Cardiac muscle cell (in vitro differentiated cells and primary cell): Measurements from ENCODE around the gene KRTAP16-1. TPM values are rescaled to one million over a fixed set of nuclear protein-coding genes. Genes with fewer than 3 reads are reported as not detected.

Experiments used
- DNase-seq, 2 donors: peaks; one replicate each; pipeline versions ENCODE4 v3.0.0 to v3.0.0-alpha.2; 2010 to 2017; ENCODE audit warnings: low read depth in 1 of 2, low spot score in 1 of 2
- H3K27ac ChIP-seq: fragments of 200-600 bp; sonication (generic); 2 replicates; pipeline ENCODE4 v1.5.1; 2016
- H3K27me3 ChIP-seq: fragments of 200-600 bp; sonication (generic); 2 replicates; pipeline ENCODE4 v1.6.0; 2016; ENCODE audit warnings: control low read depth
- H3K36me3 ChIP-seq: fragments of 200-600 bp; sonication (generic); 2 replicates; pipeline ENCODE4 v1.5.1; 2016; ENCODE audit warnings: control low read depth
- H3K4me1 ChIP-seq: fragments of 200-600 bp; sonication (generic); 2 replicates; pipeline ENCODE4 v1.8.1; 2017; ENCODE audit warnings: low read depth, mild to moderate bottlenecking, mixed run types
- H3K4me3 ChIP-seq: fragments of 200-600 bp; sonication (generic); 2 replicates; pipeline ENCODE4 v1.5.1; 2016; ENCODE audit warnings: mild to moderate bottlenecking
- H3K9me3 ChIP-seq: fragments of 200-600 bp; sonication (generic); 2 replicates; pipeline ENCODE4 v1.5.1; 2017; ENCODE audit warnings: low read depth, mild to moderate bottlenecking, control low read depth
- polyA plus RNA-seq: library from polyadenylated mRNA; unstranded; fragments of >200 nt; fragmentation: Nextera tagmentation; extraction: Ambion mirVana; gene quantifications from 2 replicates; pipeline ENCODE4 v1.2.1, GENCODE V29; 2016
- total RNA-seq: library from RNA; depleted of rRNA; stranded (reverse); fragments of >200 nt; gene quantifications from 2 replicates; pipeline ENCODE4 v1.2.3, GENCODE V29; 2016
- TF ChIP-seq, protein P1 (sequence below): IDR thresholded peaks from 2 replicates; pipeline ENCODE4 v1.5.1; 2012; ENCODE audit warnings: low read depth, mild to moderate bottlenecking, low read length

The KRTAP16-1 gene
- total and polyA plus RNA-seq, 2 experiments from 2014 or later: not detected

DNA sequence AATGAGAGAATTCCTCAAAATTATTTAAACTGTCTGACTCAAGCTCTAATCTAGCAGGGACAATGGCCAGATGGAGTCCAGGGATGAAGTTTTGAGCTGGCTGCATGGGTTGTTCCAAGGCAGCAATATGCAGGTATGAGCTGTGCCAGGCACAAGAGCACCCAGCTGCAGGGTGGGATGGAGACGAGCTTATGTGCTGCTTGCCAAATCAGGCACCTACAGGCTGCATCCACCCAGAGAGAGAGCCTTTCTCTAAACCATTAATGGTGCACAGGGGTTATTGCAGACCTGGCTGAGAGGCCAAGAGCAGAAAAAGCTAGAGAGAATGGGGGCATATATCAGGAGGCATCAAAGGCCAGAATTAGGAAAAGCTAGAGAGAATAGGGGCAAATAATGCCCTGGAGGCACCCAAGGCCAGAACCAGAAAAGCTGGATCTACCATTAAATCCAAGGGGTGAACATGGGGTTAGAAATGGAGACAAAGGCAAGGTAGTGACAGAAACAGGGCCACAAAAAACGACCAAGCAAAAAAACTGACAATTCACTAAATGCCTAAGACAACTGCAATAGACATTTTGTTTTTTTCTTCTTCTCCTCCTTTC, 30.6 kb upstream of the KRTAP16-1 start:
- Histone ChIP-seq H3K9me3 (no peaks in the 10 kb centered on the region), H3K27ac (no peak overlapping the region), H3K4me1 (no peaks in the 10 kb centered on the region), H3K36me3 (no peaks in the 10 kb centered on the region), H3K27me3 (no peaks in the 10 kb centered on the region), H3K4me3 (no peak overlapping the region)
- no peak for DNase-seq
- TF ChIP-seq, protein P1, sequence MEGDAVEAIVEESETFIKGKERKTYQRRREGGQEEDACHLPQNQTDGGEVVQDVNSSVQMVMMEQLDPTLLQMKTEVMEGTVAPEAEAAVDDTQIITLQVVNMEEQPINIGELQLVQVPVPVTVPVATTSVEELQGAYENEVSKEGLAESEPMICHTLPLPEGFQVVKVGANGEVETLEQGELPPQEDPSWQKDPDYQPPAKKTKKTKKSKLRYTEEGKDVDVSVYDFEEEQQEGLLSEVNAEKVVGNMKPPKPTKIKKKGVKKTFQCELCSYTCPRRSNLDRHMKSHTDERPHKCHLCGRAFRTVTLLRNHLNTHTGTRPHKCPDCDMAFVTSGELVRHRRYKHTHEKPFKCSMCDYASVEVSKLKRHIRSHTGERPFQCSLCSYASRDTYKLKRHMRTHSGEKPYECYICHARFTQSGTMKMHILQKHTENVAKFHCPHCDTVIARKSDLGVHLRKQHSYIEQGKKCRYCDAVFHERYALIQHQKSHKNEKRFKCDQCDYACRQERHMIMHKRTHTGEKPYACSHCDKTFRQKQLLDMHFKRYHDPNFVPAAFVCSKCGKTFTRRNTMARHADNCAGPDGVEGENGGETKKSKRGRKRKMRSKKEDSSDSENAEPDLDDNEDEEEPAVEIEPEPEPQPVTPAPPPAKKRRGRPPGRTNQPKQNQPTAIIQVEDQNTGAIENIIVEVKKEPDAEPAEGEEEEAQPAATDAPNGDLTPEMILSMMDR: no peak

DNA sequence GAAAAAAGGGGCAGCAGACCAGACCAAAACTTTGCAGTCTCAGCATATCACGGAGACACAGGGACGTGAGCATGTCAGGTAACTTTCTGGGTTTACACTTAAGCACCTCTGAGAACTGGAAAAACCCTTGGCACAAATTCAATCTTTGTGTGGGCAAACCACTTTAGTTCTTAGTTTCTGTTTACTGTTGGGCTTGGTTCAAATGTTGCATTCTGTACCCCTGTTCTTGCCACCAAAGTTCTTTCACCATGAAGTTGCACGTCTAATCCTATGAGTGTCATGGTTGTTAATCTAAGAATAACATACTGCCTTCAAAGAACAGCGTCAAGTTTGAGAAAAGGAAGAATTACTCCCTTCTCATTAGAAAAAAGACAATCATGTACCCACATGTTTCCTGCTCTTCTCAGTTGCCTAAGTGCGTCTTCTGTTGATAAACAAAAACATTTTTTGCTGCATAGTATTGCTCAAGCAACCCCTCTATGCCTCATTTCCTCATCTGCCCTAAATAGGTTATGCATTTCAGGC, 29.9 kb upstream of the KRTAP16-1 start:
- no peaks in the 10 kb centered on the region for H3K36me3 ChIP-seq
- no peaks in the 10 kb centered on the region for H3K4me1 ChIP-seq
- H3K27ac ChIP-seq: no peak overlapping the region
- DNase-seq: no peak
- TF ChIP-seq, protein P1: no peak
- no peaks in the 10 kb centered on the region for H3K9me3 ChIP-seq
- H3K4me3 ChIP-seq: no peak overlapping the region
- no peaks in the 10 kb centered on the region for H3K27me3 ChIP-seq

DNA sequence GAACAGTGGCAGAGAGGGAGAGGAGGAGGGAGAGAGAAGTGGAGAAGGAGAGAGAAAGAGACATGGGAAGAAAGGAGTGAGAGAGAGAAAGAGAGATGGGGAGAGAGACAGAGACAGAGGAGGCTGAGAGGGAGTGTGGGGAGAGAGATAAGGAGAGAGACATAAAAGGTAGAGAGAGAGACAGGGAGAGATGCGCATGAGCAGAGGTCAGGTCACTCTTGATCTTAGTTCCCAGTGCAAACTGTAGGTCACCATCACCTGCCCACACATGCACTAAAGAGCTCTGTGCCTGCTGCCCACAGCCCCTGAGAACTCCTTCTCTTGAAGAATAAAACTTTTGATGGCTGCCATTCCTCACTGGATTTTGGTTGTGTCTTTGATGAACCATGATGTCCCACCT, 26.6 kb upstream of the KRTAP16-1 start:
- TF ChIP-seq, protein P1: no peak
- H3K27me3 ChIP-seq: no peaks in the 10 kb centered on the region
- H3K36me3 ChIP-seq: no peaks in the 10 kb centered on the region
- H3K4me3 ChIP-seq: no peak overlapping the region
- no peak overlapping the region for H3K27ac ChIP-seq
- DNase-seq: no peak
- no peaks in the 10 kb centered on the region for H3K4me1 ChIP-seq
- no peaks in the 10 kb centered on the region for H3K9me3 ChIP-seq

DNA sequence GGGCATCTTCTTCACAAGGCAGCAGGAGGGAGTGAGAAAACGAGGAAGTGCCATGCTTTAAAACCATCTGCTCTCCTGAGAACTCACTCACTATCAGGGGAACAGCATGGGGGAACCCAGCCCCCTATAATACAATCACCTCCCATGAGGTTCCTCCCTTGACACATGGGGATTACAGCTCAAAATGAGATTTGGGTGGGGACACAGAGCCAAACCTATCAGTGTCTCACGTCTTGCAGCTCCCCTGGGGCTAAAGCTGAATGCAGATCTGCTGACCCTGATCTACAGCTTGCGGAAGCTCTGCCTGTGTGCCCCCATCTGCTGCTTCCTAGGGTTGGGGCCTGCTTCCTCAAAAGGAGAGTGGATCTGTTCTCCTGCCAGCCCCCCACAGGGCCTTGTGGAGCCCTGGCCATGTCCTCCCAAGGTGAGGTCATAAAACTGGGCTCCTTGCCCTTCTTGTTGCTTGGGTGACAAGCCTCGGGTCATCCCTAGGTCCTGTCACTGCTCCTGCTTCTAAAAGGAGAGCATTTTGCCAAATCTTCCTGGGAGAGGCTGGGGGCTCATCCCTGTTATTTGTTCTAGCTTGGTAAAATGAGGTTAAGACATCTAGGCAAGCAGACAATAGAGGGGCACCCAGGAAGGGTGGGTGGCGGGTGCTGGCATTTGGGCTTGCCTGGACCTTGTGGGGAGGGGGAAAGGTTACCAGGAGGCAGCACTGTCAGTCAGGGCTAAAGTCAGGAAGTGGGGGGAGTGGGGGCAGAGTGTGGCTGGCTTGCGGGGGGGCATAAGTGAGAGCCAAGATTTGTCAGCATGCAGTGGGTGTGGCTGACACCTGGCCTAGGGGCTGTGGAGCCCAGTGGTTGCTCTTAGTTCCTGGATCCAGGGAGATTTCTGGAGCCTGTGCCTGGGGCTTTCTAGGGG, 25.5 kb upstream of the KRTAP16-1 start:
- no peak for DNase-seq
- H3K4me1 ChIP-seq: no peaks in the 10 kb centered on the region
- no peaks in the 10 kb centered on the region for H3K27me3 ChIP-seq
- H3K4me3 ChIP-seq: no peak overlapping the region
- H3K36me3 ChIP-seq: no peaks in the 10 kb centered on the region
- TF ChIP-seq, protein P1: no peak
- no peak overlapping the region for H3K27ac ChIP-seq
- no peaks in the 10 kb centered on the region for H3K9me3 ChIP-seq

DNA sequence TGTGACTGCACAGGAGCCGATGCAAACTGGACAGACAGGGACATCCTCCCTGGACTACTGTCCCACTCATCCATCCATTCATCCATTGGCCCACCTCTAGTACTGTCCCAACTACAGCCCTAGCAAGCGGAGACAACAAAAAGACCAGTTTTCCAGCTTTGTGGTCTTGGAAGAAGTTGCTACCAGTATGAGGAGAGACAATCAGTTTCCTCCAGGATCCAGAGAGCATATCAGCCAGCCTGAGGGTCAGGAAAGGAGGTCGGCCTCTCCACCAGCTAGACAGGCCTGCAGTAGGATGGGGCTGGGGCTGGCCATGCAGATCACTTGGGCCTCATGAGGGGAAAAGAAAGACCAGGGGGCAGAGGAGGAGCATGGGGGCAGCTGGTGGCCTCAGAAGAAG, 24.7 kb upstream of the KRTAP16-1 start:
- no peaks in the 10 kb centered on the region for H3K4me1 ChIP-seq
- no peaks in the 10 kb centered on the region for H3K27me3 ChIP-seq
- DNase-seq: no peak
- no peaks in the 10 kb centered on the region for H3K36me3 ChIP-seq
- no peak overlapping the region for H3K27ac ChIP-seq
- TF ChIP-seq, protein P1: no peak
- no peaks in the 10 kb centered on the region for H3K9me3 ChIP-seq
- no peak overlapping the region for H3K4me3 ChIP-seq
